ENCODE results near the gene CD83. TPM values are rescaled to one million over a fixed set of nuclear protein-coding genes. Genes with fewer than 3 reads are reported as not detected.

CD83 gene
- total and polyA plus RNA-seq, 2 of the 8 experiments (the other 6 are each of a cell fraction or from before 2014, with no cell fraction given): 4.6 to 8.5 TPM

GRCh38 chr6:14148471-14148870, 30.9 kb downstream of the CD83 start:
- DNase-seq (ENCODE audit: low read depth in 1 of 2, low spot score in 2 of 2) (no peak), FAIRE-seq (no peak)
- no peak overlapping the region for H2BK20ac ChIP-seq (ENCODE audit: low read length)
- no peak overlapping the region for H3K14ac ChIP-seq (ENCODE audit: insufficient read length)
- no peak overlapping the region for H2BK120ac ChIP-seq (replicated peaks; ENCODE audit: low read depth, low read length)
- no peak overlapping the region for H4K5ac ChIP-seq (ENCODE audit: insufficient read length, low read depth, low read length)
- H3K36me3 ChIP-seq (ENCODE audit: control insufficient read depth in 2 of 4, insufficient read depth in 4 of 4, low read length in 3 of 4): no peaks in the 10 kb centered on the region; a peak in 1 of 8 replicates
- no peak overlapping the region for H2BK5ac ChIP-seq (ENCODE audit: low read depth, low read length)
- no peak overlapping the region for H3K4me2 ChIP-seq (ENCODE audit: insufficient read depth in 1 of 2, low read depth in 2 of 2, low read length in 2 of 2)
- no peaks in the 10 kb centered on the region for H3K9me3 ChIP-seq (ENCODE audit: insufficient read depth in 2 of 2, low read depth in 1 of 2, low read length in 1 of 2)
- H3K18ac ChIP-seq (ENCODE audit: extremely low read depth, low read length): no peak overlapping the region
- no peak overlapping the region; the same call in 1 of the 2 replicates for H2BK15ac ChIP-seq (ENCODE audit: low read length)
- H2AFZ ChIP-seq (ENCODE audit: low read length): no peak overlapping the region
- H4K8ac ChIP-seq (ENCODE audit: extremely low read depth, insufficient read depth, low read length): no peak overlapping the region
- H3K9ac ChIP-seq (replicated peaks in 1 of 4; ENCODE audit: extremely low read depth in 1 of 4, low read depth in 3 of 4, low read length in 3 of 4): no peak overlapping the region
- POLR2A ChIA-PET (ENCODE audit: partially characterized antibody): no interaction called here
- TF ChIP-seq CTBP2 (IDR thresholded peaks at IDR 0.05; ENCODE audit: borderline replicate concordance, insufficient read depth, insufficient read length, low read length) (no peak), BCL11A (IDR thresholded peaks at IDR 0.05; ENCODE audit: low read depth in 2 of 2, low read length in 2 of 2) (no peak), SP4 (IDR thresholded peaks at IDR 0.05; ENCODE audit: low read length) (no peak), TEAD4 (IDR thresholded peaks at IDR 0.05; ENCODE audit: low read depth, low read length) (no peak), PHF8 (conservative IDR thresholded peaks at IDR 0.05; ENCODE audit: low read depth, low read length) (no peak), SUZ12 (IDR thresholded peaks at IDR 0.05; ENCODE audit: low read length) (no peak), SIX5 (IDR thresholded peaks at IDR 0.05; ENCODE audit: low read depth, low read length) (no peak)
- H3K4me3 ChIP-seq (ENCODE audit: extremely low read depth in 1 of 4, insufficient read depth in 2 of 4, low read depth in 3 of 4, low read length in 4 of 4): no peak overlapping the region
- no peak overlapping the region for H3K27ac ChIP-seq (ENCODE audit: low read depth, low read length)
- H2AK5ac ChIP-seq (ENCODE audit: low read depth, low read length): no peak overlapping the region
- H3K56ac ChIP-seq (replicated peaks; ENCODE audit: insufficient read length, low read depth, low read length): no peak overlapping the region
- H3K4ac ChIP-seq (replicated peaks; ENCODE audit: insufficient read length, low read depth, low read length): no peak overlapping the region
- no peaks in the 10 kb centered on the region for H3K4me1 ChIP-seq (replicated peaks in 1 of 4; ENCODE audit: control insufficient read depth in 3 of 4, insufficient read depth in 4 of 4, low read length in 3 of 4)
- H4K91ac ChIP-seq (replicated peaks; ENCODE audit: insufficient read length, low read length): no peak overlapping the region
- no peaks in the 10 kb centered on the region for H3K79me2 ChIP-seq (ENCODE audit: control insufficient read depth in 1 of 2, insufficient read depth in 2 of 2, low read length in 2 of 2)
- H2BK12ac ChIP-seq (ENCODE audit: low read depth, low read length): no peak overlapping the region
- 87% methylated on average over 5 of the region's 5 CpGs; no CpG with 5 or more reads in 1 of the 2 experiments for WGBS, 2 experiments (ENCODE audit: extremely low coverage in 1 of 2, insufficient coverage in 1 of 2, insufficient read length in 1 of 2, insufficient replicate concordance in 2 of 2, low coverage in 1 of 2, low lambda C conversion rate in 2 of 2, missing lambda C conversion rate in 1 of 2)
- no peaks in the 10 kb centered on the region; a peak in 1 of 7 replicates for H3K27me3 ChIP-seq (replicated peaks in 1 of 4; ENCODE audit: control insufficient read depth in 3 of 4, extremely low read depth in 1 of 4, insufficient read depth in 3 of 4, low read length in 3 of 4)
- H3K23ac ChIP-seq (ENCODE audit: insufficient read length): no peak overlapping the region
- CTCF ChIA-PET (ENCODE audit: partially characterized antibody): interaction anchor here (0.6 to 2.2 kb wide), 10 partner anchors 9 to 1135 kb away, joined by 3 to 9 read pairs (median 4); no protein-coding TSS in a partner anchor
- no peaks in the 10 kb centered on the region; the same call in 1 of the 2 replicates for H3K79me1 ChIP-seq (ENCODE audit: low read depth, low read length)
- H3K23me2 ChIP-seq (ENCODE audit: low read depth, low read length): no peaks in the 10 kb centered on the region
- no peaks in the 10 kb centered on the region for H4K20me1 ChIP-seq (replicated peaks in 1 of 2; ENCODE audit: control insufficient read depth in 1 of 2, insufficient read depth in 2 of 2, low read length in 2 of 2)
